HG02642 (cell line): ENCODE data around the gene KLC1.
"Not testable (repeated sequence)": the region's sequence is repeated elsewhere in the genome, so short reads cannot be mapped to it uniquely, and the experiment has no call there.

Experiments
- ATAC-seq: cut with Tn5 transposase; IDR thresholded peaks from one replicate; pipeline ENCODE4 v1.9.1; 2021; ENCODE audit warnings: mild to moderate bottlenecking; ENCODE audit not compliant: unreplicated experiment, poor library complexity

KLC1 gene

GRCh38 chr14:103628684-103629502, at the start of gene KLC1:
Gene KLC1 (plus strand): TSS chr14:103629211. CDS start chr14:103654565, 25,354 bp downstream.
- peak; percentile 72 for ATAC-seq

DNA sequence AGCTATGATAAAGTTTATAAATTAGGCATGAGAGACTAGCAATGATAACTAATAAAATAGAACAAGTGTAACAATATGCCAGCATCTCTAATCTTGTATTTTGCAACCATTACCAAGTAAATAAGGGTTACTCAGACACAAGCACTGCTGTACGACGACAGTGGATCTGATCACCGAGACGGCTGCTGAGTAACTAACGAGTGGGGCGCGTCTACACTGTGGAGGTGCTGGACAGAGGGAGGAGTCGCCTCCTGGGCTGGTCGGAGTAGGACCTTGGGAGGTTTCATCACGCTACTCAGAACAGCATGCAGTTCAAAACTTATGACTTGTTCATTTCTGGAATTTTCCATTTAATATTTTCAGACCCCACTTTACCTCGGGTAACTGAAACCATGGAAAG, 47.8 kb upstream of the KLC1 start:
- no peak for ATAC-seq

GRCh38 chr14:103581954-103582703, 46.9 kb upstream of the KLC1 start:
- ATAC-seq = no peak

GRCh38 chr14:103584326-103584915, 44.6 kb upstream of the KLC1 start:
- no peak for ATAC-seq

- peak; percentile 84 for ATAC-seq
Measured at GRCh38 chr14:103593577-103593976, 35.4 kb upstream of the KLC1 start.

GRCh38 chr14:103594265-103594664, 34.7 kb upstream of the KLC1 start:
- no peak for ATAC-seq

- no peak for ATAC-seq
Measured at GRCh38 chr14:103597623-103598377, 31.2 kb upstream of the KLC1 start.

DNA sequence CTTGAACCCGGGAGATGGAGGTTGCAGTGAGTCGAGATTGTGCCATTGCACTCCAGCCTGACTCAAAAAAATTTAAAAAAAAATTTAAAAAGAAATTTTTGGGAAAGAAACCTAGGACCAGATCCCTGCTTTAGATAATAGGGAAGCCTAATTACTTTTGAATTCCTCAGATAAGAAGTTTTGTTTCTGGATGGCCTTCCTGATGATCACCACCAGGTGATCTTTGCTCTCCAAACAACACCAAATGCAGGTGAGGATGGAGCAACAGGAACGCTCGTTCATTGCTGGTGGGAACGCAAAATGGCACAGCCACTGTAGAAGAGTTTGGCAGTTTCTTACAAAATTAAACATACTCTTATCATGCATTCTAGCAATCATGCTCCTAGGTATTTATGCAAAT, 28.5 kb upstream of the KLC1 start:
- no peak for ATAC-seq

DNA sequence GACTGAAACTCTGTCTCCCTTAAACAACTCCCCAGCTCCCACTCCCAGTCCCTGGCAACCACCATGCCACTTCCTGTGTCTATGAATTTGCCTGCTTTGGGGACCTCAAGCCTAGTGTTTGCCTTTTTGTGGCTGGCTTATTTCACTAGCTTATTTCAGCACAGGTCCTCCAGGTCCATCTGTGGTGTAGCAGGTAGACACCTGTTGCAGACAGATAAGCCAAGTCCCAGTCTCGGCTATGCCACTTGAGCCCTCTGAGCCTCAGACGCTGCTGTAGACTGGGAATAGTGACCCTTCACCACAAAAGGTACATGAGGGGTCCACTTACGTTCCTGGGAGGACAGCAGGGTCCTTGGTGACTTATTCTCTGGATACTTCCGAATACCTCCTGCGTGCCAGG, 24.4 kb upstream of the KLC1 start:
- no peak for ATAC-seq

GRCh38 chr14:103606963-103607668, 21.9 kb upstream of the KLC1 start:
- ATAC-seq = peak; percentile 74

- ATAC-seq = no peak
Measured at GRCh38 chr14:103607822-103608221, 21.2 kb upstream of the KLC1 start.

GRCh38 chr14:103609081-103609480, 19.9 kb upstream of the KLC1 start:
- not testable (repeated sequence) for ATAC-seq

DNA sequence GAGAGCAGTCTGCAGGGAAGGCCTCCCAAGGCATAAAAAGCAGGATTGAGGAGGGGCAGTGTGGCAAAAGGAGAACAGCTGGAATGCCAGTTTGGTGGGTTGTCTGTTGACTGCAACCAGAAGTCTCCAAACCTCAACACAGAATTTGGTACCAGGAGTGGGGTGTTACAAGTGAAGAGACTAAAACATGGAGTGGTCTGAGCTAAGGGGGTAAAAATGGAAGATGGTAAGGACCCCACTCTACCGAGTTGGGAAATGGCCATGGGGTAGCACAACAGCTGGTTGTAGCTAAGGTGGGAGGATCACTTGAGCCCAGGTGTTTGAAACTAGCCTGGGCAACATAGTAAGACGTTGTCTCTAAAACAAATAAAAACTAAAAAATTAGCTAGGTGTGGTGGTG, 17.8 kb upstream of the KLC1 start:
- no peak for ATAC-seq

GRCh38 chr14:103613517-103613916, 15.5 kb upstream of the KLC1 start:
- no peak for ATAC-seq

- ATAC-seq = no peak
Measured at GRCh38 chr14:103616635-103617300, 12.2 kb upstream of the KLC1 start.

GRCh38 chr14:103619057-103619456, 10.0 kb upstream of the KLC1 start:
- ATAC-seq = no peak

DNA sequence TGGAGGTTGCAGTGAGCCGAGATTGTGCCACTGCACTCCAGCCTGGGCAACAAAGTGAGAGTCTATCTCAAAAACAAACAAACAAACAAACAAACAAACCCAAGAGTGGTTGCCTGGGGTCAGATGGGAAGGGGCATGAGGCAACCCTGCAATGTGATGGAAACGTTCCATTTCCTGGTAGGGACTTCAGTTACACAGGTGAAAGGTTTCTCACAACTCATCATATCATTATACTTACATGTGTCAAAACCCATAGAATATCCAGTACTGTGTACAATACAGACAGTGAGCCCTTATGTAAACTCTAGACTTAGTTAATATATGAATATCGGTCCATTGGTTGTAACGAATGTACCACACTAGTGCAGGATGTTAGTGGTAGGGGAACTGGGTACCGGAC, 7.2 kb upstream of the KLC1 start:
- ATAC-seq = no peak

- no peak for ATAC-seq
Measured at GRCh38 chr14:103623308-103623707, 5.7 kb upstream of the KLC1 start.

DNA sequence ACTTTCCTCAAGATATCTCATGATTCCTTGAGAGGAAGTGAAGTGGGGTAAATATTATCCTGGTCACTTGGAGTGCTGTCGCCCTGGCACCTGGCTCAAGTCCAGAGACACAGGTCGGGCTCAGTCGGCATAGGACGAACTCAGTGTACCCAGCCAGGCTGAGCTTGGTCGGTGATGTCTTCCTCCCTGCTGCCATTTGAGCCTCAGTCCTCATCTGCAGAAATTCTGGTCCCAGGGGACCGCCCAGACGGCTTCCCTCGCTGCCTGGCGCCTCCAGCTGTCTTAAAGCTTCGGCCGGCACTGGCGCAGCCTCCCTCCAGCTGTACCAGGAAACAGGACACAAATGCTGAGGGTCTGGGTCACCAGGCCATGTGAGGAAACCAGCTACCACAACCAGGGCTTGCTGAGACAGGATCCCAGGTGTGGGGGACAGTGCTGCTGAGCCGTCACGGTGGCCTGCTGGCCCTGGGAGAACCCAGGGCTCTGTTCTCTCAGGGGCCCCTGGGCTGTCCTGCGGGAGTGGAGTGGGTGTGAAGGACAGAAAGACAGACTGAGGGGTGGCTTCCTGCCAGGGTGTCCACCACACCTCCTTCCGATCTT, 5.0 kb upstream of the KLC1 start:
- no peak for ATAC-seq
